ENCODE results near the gene NXPH1. TPM values are rescaled to one million over a fixed set of nuclear protein-coding genes. Genes with fewer than 3 reads are reported as not detected.

NXPH1 gene
- total RNA-seq, 1 donor from 2014 or later: not detected

DNA sequence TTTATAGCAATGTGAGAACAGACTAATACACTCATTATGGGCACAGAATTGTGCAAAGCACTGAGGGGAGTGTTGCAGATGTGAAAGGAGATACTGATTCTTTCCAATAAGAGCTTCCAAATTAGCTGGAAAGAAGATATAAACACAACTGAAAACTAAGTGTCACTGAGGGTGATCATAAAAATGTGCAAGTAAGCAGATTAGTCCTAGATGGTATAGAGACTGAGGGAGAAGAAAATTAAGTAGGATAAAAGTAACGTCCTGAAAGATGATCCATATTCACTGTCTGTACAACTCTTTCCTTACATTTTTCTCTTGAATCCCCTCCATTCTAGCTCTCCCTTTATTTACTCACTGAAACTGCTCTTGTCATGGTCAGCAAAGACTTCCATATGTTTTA lies 11.2 kb upstream of the NXPH1 start:
- TF ChIP-seq CTCF (conservative IDR thresholded peaks at IDR 0.05; ENCODE audit: low read depth, low read length): no peak
- DNase-seq (ENCODE audit: low read depth): no peak

DNA sequence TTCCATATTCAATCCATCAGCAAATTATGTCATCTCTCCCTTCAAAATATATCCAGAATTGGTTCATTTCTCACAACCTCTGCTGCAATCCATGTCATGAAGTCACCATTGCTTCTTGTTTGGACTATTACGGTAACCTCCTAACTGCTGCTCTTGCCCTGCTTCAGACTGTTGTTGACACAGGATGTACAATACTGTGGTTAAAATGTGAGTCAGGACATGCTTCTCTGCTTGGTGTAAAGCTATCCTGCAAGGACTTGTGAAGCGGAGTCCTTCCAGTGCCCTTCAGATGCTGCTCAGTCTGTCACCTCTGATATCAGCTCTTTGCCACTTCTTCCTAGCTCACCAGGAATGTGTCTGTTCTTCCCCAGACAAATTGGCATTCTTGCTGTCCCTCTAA lies 10.4 kb upstream of the NXPH1 start:
- no peak overlapping the region for H3K4me3 ChIP-seq (ENCODE audit: low read depth, low read length)
- DNase-seq (ENCODE audit: low read depth): no peak
- TF ChIP-seq CTCF (conservative IDR thresholded peaks at IDR 0.05; ENCODE audit: low read depth, low read length): no peak

More for the DNA sequence above, 11.2 kb upstream of the NXPH1 start:
- no peak overlapping the region for H3K4me3 ChIP-seq (ENCODE audit: low read depth, low read length)

- no peak for DNase-seq (ENCODE audit: low read depth)
- TF ChIP-seq CTCF (conservative IDR thresholded peaks at IDR 0.05; ENCODE audit: low read depth, low read length): no peak
- no peak overlapping the region for H3K4me3 ChIP-seq (ENCODE audit: low read depth, low read length)
Observed at GRCh38 chr7:8425223-8425622, 8.2 kb upstream of the NXPH1 start.

GRCh38 chr7:8430643-8431042 lies 2.8 kb upstream of the NXPH1 start:
- no peak overlapping the region for H3K4me3 ChIP-seq (ENCODE audit: low read depth, low read length)
- DNase-seq (ENCODE audit: low read depth): no peak
- no peak for TF ChIP-seq CTCF (conservative IDR thresholded peaks at IDR 0.05; ENCODE audit: low read depth, low read length)

- H3K4me3 ChIP-seq (ENCODE audit: low read depth, low read length): no peak overlapping the region
- no peak for DNase-seq (ENCODE audit: low read depth)
- no peak for TF ChIP-seq CTCF (conservative IDR thresholded peaks at IDR 0.05; ENCODE audit: low read depth, low read length)
Observed at GRCh38 chr7:8434290-8435002, 1.0 kb downstream of the NXPH1 start.

DNA sequence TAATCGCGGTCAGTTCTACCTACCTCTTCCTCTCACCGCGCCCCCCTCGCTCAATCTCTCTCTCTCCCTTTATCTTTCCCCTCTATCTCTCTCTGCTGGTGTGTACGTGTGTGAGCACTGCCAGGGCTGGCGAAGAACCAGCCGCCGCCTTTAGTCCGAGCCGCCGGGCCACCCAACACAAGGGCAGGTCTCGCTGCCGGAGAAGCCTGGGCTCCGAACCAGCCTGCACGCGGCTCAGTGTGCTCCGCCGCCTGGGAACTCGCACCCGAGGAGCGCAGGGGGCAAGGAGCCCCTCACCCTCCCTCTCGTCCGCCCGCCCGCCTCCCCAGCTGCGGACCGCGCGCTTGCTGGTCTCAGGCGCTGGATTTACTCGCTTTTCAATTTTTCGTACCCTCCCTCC lies 1.7 kb downstream of the NXPH1 start:
- DNase-seq (ENCODE audit: low read depth): no peak
- TF ChIP-seq CTCF (conservative IDR thresholded peaks at IDR 0.05; ENCODE audit: low read depth, low read length): no peak
- H3K4me3 ChIP-seq (ENCODE audit: low read depth, low read length): no peak overlapping the region

Measured in epithelial cell of proximal tubule (primary cell).